Skin of body (tissue), 2 donors: ENCODE results near the gene NUDT1. TPM values are rescaled to one million over a fixed set of nuclear protein-coding genes. Genes with fewer than 3 reads are reported as not detected.

Experiments
- DNase-seq: peaks from one replicate; lab custom pipeline; 2025; lab: John Stamatoyannopoulos, UW
- total RNA-seq: library from RNA; depleted of rRNA; stranded (reverse); fragments of >200 nt; gene quantifications from one replicate; pipeline ENCODE4 v1.2.3, GENCODE V29; 2014

Gene NUDT1
- total RNA-seq, 1 donor from 2014 or later: 18.8 TPM

DNA sequence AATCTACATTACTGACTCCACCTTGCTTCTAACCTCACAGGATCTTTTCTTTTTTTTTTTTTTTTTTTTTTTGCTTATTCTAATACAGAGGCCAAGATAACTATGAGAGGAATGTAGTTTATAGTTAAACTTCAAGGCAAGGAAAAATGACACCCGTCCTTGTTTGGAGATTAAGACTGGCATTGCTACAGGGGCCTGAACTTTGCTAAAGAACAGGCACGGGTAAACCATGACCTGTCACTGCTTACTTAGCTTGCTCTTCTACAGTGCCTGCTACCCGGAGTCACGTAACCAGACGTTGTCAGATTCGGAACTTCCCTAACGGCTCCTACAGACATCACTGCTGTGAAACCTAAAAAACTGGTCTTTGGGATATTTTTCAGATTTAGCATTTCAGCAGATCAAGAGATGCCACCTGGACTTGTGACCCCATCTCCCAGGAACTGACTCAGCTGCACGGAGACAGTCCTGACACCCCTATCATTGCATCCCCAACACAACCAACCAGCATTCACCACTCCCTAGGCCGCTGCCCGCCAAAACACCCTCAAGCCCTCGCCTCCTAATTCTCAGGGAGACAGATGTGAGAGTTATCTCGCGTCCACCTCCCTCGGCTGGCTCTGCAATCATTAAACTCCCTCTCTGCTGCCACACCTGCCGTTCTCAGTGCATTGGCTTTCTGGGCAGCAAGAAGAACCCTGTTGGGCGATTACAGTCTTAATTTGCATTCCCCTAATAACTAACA lies 36.8 kb upstream of the NUDT1 start:
- DNase-seq: no peak

DNA sequence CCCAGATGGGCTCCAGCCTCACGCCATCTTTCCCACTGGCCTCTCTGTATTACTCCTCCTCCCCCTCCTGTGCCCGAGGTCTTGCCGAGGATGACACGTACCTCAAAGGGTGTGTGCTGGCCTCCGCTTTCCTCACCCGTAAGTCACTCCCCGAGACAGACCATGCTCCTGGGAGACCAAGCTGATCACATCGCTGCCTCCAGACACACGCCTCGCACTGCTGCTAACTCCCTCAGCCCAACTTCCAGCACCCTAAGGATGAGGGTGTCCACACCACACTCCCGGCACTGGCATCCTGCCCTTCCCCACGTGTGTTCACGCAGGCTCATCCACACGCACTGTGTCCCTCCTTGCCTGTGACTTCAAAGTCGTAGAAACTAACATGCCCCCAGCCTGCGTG lies 33.3 kb upstream of the NUDT1 start:
- no peak for DNase-seq

DNA sequence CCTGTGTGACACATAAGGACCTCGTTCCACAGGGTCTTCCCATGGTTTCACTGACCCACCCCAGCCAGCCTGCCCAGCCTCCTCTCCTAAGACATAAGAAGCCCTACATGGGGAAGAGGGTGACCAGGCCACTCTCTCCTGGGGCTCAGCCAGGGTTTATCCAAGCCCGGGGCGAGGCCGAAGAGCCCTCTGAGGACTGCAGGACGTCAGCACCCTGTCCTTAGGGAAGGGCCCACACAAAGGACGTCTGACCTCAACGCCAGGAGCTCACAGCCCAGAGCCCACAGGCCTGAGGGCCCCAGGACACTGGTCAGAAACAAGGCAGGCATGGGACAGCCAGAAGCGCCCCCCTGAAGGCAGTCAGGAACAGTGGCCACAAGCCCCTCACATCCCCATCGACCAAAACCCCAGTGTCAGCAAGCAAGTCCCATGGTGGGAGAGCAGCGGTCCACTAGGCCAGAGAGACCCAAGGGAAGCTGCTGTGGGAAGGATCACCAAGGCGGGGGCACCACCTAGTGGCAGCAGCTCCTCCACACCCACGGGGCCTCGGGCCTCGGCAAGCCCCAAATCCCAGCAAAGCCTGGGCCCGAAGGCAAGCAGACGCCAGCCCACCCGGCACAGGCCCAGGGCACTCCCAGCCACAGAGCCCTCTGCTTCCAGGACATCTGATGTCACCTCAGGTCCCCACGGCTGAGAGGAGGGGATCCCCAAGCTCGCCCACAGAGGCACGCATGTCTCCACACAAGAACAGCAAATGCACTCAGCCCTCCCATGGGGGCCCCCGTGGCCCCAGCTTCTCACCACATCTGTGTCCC lies 32.7 kb upstream of the NUDT1 start:
- peak; percentile 20 for DNase-seq

DNA sequence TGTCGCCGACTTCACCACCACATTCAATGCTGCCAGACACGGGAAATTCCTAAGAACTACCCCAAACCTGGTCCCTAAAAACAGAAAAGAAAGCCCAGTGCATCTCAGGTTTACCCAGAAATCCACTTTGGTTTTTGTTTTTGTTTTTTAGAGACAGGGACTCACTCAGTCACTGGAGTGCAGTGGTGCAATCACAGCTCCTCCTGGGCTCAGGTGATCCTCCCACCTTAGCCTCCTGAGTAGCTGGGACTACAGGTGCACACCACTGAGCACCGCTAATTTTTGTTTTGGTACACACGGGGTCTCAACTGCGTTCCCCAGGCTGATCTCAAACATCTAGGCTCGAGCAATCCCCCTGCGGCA lies 32.1 kb upstream of the NUDT1 start:
- DNase-seq: no peak

DNA sequence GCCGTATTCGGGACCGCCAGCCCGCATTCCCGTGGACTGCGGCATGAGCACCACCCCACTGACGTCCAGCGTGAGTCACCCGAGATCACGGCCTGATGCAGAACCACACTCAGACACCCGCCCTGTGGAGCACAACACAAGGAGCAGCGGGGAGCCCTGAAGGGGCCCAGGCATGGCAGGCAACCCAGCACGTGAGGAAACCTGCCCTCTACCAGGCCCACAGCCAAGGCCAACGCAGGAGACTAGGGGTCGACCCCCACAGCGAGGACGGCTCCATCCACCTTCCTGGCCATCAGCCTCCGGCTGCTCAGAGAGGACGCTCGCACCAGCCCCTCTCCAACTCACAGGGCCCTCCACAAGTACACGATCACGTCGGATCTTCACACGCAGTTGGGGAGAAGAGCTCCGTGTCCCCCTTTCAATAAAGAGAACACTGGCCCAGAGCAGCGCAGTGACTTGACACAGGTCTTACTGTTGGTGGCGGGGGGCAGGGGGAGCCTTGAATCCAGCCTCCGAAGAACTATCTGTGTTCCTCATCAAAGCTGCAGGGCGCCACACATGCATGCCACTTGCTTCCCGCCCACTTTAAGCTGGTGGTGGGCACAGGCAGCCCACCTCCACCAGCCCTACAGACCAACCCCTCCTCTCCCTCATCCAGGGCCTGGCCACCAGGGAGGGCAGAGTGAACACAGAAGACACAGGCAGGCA lies 31.3 kb upstream of the NUDT1 start:
- DNase-seq: no peak

DNA sequence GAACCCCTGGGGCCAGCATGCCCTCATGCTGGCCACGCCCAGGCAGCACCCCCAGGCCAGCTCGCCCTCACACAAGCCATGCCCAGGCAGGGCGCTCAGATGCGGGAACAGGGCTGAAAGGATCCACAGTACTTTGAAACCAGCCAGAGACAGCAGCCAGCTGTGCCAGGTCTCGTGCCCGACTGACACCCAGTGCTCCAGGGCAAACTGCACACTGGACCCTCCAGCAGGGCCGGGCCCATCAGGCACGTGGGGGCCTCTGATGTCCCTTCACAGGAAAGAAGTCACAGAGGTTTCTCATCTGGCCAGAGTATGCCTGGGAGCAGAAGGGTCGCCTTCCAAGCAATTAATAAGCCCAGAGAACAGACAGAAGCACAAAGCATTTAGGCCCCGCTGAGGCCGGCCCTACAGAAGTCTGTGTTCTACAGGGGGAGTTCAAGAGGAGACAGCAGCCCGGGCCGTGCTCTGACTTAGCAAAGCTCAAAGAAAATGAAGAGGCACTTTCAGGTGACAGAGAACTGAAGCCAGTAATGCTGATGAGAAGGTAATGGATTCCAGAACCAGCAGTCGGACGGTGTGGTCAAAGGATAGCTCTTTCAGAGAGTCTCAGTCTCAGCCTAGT lies 30.7 kb upstream of the NUDT1 start:
- DNase-seq: no peak

DNA sequence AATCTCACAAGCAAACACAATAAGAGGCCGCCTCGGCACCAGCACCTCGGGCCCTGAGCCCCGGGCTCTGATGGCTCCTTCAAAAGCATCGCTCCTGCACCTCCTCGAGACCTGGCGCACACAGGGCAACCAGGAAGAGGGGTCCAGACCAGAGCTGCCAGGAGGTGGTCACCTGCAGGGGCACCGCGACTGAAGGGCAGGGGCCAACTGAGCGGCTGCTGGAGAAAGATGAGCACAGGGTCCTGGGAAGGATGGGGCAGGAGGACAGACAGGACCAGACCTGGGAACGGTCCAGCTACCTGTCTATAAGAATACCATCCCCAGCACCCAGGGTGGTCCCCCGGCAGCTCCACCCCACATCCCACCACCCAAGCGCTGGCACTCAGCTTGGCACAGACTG lies 30.1 kb upstream of the NUDT1 start:
- no peak for DNase-seq

DNA sequence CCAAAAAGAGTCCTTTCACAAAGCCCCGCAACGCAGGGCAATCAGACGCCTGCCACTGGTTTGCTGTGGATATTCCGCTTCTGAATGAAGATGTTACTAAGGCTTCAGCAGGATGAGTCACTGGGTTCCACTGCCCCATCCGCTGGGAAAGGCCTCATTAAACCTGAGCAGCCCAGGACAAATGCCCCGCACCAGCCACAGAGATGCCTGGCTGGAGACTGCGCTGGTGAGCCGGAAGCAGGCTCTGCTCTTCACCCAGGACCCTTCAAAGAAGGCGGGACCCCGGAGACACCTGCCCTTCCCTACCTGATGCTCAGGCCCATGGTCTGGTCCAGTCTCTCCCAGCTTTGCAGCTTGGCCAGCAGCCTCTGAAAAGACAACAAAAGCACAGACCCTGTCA lies 29.1 kb upstream of the NUDT1 start:
- DNase-seq: no peak

DNA sequence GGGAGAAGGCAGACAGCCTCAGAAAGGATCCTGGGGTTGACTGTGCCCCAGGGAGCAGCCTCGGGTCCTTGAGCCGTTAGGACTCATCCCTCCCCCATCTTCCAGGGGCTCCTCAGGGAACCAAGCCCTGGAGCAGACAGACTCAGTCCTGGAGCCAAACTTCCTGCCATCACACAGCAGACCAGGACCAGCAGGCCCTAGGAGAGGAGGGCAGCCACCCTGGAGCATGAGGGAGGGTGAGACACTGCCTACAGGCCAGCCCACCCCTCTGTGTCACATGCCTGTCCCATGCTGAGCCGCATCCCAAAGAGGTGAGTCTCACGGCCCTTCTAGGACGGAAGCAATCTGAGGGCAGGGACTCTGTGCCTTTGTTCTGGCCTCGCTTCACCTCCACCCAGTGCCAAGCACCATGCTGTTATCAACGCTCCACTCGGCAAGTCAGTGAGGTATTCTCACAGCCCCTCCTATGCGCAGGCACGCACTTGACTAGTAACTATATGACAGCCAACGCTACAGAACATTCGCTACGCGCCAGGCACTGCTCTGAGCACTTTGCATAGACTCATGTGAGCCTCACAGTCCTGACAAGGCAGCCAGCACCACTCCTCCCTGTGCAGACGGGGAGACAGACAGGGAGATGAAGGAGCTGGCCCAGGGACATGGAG lies 28.3 kb upstream of the NUDT1 start:
- no peak for DNase-seq

DNA sequence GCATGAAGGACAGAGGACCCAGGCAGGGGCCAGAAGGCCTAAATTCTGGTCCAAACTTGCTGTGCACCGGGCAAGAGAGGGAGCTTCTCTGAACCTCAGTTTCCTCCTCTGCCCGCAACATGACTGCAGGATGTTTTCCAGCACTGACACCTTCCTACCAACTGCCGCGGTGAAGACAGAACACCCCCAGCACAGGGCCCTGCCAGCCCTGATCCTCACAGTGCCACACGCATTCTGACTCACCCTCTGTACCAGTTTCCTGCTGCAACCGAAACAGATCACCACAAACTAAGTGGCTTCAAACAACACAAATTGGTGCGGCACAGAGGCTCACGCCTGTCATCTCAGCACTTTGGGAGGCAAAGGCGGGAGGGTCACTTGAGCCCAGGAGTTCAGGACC lies 27.4 kb upstream of the NUDT1 start:
- DNase-seq: no peak

DNA sequence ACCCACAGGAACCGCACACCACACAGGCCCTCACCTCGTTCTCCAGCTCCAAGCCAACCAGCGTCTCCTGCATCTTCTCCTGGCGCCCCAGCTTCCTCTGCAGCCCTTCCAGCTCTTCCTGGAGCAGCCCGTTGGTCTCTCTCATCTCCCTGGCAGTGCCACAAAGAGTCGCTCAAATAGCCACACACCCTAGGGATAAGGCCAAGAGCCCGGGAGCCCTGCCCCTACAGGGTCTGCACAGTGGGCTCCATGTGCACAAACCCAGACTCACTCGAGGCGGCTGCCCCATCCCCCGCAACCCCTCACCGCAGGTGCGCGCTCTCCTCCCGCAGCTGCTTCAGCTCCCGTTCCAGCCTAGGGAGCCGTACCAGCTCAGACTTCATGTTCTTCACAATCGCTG lies 26.2 kb upstream of the NUDT1 start:
- DNase-seq: no peak

DNA sequence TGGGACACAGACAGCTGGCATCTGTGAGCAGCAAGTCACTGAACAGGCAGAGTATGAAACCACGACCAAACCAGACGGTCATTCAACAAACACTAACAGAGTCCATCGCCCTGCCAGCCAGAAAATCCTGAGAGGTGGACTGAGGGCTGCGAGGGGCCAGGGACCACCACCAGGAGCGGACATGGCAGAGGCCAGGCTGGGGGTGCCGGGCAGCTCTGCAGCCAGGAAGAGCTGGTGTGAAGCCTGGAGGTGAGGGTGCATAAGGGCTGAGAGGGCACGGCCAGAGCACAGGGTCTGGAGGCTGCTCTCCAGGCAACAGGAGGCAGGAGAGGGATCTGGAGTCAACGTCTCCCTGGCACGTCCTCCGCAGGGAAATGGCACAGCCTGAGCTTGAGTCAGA lies 24.8 kb upstream of the NUDT1 start:
- no peak for DNase-seq

DNA sequence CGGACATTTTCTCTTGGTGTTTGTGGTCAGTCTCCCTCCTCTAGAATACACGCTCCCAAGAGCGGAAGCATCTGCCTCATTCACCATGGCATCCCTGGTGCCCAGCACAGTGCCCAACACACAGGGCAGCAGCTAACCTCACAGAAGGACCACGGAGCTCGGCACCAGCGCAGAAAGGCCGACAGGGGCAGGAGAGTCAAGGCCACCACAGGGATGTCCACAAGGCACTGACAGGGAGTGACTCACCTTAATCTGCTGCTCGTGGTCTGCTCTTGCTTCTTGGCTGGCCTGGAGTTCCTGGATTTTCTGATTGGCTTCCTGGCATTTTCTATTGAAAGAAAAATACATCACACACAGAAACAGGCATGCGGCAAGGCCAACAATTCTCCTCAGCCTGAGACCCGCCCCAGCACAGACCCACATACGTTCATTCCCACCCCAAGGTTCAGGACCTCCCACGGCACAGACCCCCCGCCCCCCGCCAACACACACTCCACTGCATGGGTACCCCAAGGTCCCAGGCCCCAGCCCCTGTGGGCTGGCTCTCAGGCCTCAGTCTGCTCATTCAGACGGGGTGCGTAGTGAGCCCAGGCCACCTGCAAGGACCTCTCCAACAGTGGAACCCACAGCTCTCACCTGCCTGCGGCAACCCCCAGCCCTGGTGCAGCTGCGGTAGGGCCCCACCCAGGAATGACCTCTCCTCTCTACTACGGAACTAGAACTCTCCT lies 24.1 kb upstream of the NUDT1 start:
- DNase-seq: no peak

DNA sequence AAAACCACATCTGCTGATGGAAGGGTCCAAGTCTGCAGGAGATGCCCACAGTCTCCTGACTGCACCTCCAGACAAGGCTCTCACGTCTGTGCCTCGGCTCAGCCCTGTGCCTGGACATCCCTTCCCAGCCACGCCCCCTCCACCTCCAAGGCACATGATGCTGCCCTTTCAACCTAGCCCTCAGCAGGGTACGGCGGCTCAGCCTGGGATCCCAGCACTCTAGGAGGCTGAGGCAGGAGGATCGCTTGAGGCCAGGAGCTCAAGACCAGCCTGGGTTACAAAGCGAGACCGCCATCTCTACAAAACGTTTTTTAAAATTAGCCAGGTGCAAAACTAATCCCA lies 23.6 kb upstream of the NUDT1 start:
- no peak for DNase-seq

DNA sequence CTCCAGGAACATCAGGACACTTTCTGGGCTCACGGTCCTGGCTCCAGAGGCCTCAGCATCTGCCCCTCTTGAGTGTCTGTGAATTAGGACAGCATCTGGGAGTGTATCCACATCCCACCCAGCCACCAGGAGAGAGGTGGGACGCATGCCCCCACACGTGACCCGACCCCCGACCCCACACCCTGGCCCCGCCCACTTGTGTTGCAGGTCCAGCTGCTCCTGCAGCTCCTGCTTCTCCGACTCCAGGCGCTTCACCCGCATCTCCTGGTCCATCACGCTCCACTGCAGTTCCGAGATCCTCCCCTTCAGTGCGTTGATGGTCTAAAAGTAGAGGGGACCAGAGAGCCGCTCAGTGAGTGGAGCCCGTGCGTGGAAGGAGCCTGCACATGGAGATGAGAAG lies 22.9 kb upstream of the NUDT1 start:
- no peak for DNase-seq

DNA sequence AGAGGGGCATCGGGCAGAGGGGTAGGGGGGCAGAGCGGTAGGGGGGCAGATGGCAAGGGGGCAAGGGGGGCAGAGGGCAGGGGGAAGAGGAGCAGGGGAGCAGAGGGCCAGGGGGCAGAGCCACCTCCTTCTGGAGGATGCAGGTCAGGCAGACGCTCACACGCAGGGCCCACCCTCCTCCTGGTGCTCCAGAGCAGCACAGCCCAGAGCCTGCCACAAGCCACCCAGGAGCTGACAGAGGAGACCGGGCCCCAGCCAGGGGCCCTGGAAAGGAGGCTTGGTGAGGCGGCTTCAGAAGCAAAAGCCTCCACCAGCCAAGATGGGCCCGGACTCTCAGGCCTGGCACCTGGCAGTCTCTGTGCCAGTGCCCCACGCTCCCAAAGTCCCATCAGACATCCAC lies 22.4 kb upstream of the NUDT1 start:
- no peak for DNase-seq

DNA sequence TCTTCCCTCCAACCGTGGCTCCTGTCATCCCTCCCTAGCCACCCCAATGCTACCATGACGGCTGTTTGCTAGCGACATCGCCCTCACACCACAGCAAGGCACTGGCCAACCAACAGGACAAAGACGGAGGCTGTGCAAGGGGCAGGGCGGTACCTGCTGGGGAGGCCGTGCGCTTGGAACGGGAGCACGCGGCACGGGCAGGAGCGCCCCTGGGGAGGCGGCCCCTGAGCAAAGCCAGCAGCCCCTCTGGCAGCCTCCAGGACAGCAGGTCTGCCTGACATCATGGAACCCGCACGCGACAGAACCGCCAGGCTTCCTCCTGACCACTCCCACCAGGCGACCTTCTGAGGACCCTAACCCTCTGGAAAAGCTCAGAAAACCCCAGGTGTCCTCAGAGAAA lies 22.0 kb upstream of the NUDT1 start:
- DNase-seq: no peak

DNA sequence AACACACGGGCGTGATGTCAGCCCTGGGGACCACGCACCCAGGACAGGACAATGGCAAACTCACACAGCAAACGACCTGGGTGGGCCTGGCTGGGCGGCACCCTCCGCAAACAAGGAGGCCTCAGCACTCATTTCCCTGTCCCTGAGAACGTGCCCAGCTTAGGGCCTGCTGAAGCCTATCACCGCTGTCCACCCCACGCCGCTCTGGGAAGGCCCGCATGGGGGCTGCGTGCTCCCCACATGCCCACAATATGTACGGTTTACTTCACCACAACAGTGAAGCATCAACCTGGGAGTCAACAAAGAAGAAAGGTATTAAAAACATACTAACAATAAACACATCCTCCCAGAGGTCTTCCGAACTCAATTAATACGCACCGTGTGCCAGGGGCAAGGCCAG lies 21.5 kb upstream of the NUDT1 start:
- DNase-seq: no peak

DNA sequence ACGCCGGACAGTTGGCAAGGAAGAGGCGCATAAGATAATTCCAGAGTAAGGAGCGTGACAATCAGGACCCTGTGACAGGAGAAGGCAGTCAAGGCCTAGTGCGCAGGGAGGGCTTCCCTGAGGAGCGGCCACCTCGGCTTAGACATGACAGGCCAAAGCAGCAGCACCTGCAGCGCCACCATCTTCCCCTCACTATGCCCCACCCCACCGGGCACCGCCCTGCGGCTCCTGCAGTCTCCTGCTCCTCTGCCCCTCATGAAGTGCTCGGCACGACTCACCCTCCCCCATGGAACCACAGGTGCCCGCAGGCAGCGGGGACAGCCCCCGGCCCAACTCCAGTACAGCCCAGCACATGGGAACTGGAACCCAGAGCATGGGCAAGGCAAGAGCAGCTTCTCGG lies 21.1 kb upstream of the NUDT1 start:
- DNase-seq: no peak

DNA sequence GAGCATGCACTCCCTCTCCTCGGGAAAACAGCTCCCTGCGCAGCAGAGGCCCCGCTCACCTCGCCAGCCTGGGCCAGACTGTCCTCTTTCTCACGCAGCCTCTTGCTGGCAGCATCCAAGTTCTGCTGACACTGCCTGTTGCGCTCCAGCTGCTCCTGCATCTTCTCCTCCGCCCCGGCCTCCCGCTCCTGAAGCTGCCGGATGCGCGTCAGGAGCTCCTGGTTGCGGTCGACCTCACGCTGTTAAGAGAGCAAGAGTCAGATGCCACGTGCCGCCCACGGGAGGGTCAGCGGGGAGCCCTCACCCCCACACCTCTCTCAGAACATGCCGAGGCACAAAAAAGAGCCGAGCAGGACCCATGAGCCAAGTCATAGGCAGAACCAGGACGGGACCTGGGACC lies 19.5 kb upstream of the NUDT1 start:
- no peak for DNase-seq

DNA sequence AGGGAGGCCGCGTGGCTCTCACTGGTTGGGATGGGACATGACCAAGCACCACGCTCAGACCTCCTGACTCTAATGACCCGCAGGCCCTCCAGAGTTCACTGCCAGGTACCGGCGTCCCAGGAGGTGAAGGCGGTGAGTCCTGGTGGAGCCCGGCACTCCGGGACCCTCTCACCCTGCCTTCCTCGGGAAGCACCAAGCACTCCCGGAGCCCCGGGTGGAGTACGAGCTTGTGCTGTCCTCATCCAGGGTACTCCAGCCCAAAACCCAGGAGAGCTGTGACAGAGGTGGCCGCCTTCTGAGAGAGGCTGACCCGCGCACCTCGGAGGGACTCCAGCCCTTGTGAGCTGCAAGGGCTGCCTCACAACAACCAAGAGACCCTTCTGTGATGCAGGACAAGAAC lies 18.7 kb upstream of the NUDT1 start:
- DNase-seq: no peak
